Ammon's horn (tissue), 1 donor: ENCODE data around the gene TTYH2.
A peak's percentile ranks its signal among the peaks of the same experiment; 100 is the strongest.

Experiments used
- DNase-seq: peaks from one replicate; pipeline ENCODE4 v3.0.0-alpha.2; 2016; ENCODE audit warnings: low spot score

TTYH2 gene

GRCh38 chr17:74235911-74236371 is 22.6 kb downstream of the TTYH2 start:
- DNase-seq = peak; percentile 49

GRCh38 chr17:74237321-74237720 is 23.9 kb downstream of the TTYH2 start:
- no peak for DNase-seq

- DNase-seq = no peak
Measured at GRCh38 chr17:74239172-74239571, 25.8 kb downstream of the TTYH2 start.

GRCh38 chr17:74240618-74241205 is 27.3 kb downstream of the TTYH2 start:
- DNase-seq = no peak

- peak; percentile 78 for DNase-seq
Measured at GRCh38 chr17:74241431-74241830, 28.1 kb downstream of the TTYH2 start.

GRCh38 chr17:74241847-74242246 is 28.5 kb downstream of the TTYH2 start:
- DNase-seq = no peak

GRCh38 chr17:74243013-74243755 is 29.8 kb downstream of the TTYH2 start:
- DNase-seq = peak; percentile 77

GRCh38 chr17:74244128-74244527 is 30.8 kb downstream of the TTYH2 start:
- DNase-seq = no peak

GRCh38 chr17:74244548-74244947 is 31.2 kb downstream of the TTYH2 start:
- DNase-seq = peak; percentile 94

- DNase-seq = peak; percentile 96
Measured at GRCh38 chr17:74245145-74245831, 31.9 kb downstream of the TTYH2 start.

- no peak for DNase-seq
Measured at GRCh38 chr17:74245871-74246270, 32.5 kb downstream of the TTYH2 start.

- DNase-seq = peak; percentile 53
Measured at GRCh38 chr17:74249590-74250270, 36.4 kb downstream of the TTYH2 start.

GRCh38 chr17:74250324-74250995 is 37.1 kb downstream of the TTYH2 start:
- no peak for DNase-seq

GRCh38 chr17:74251051-74251450 is 37.7 kb downstream of the TTYH2 start:
- no peak for DNase-seq

- no peak for DNase-seq
Measured at GRCh38 chr17:74251569-74251968, 38.2 kb downstream of the TTYH2 start.

- no peak for DNase-seq
Measured at GRCh38 chr17:74252211-74252610, 38.8 kb downstream of the TTYH2 start.

- no peak for DNase-seq
Measured at GRCh38 chr17:74253036-74253435, 39.7 kb downstream of the TTYH2 start.

GRCh38 chr17:74257311-74257710 is 43.9 kb downstream of the TTYH2 start:
- no peak for DNase-seq

GRCh38 chr17:74259667-74260524 is 46.5 kb downstream of the TTYH2 start:
- DNase-seq = no peak

GRCh38 chr17:74260525-74260850 is 47.1 kb downstream of the TTYH2 start:
- DNase-seq = no peak

GRCh38 chr17:74262601-74263000 is 49.2 kb downstream of the TTYH2 start:
- DNase-seq = no peak
